Mesenchymal stem cell (in vitro differentiated cells and primary cell): ENCODE data around the gene ATP10A.
"Not testable (repeated sequence)": the region's sequence is repeated elsewhere in the genome, so short reads cannot be mapped to it uniquely, and the experiment has no call there.

ENCODE experiments used
- DNase-seq: peaks from one replicate; pipeline ENCODE4 v3.0.0-alpha.2; 2013
- H2AFZ ChIP-seq: one replicate; pipeline ENCODE4 v1.6.1; 2013; ENCODE audit warnings: low read depth, mild to moderate bottlenecking, control low read depth, inconsistent platforms, low read length, moderate library complexity
- H2AK5ac ChIP-seq: 2 replicates; pipeline ENCODE4 v1.6.1; 2013; ENCODE audit warnings: low read length, moderate library complexity, mild to moderate bottlenecking, inconsistent platforms; ENCODE audit not compliant: severe bottlenecking
- H2BK120ac ChIP-seq: one replicate; pipeline ENCODE4 v1.6.1; 2013; ENCODE audit warnings: low read depth, mild to moderate bottlenecking, inconsistent platforms, low read length, moderate library complexity
- H2BK12ac ChIP-seq, 2 experiments: one replicate each; pipeline ENCODE4 v1.6.1; 2013; ENCODE audit warnings: inconsistent platforms in 2 of 2, low read length in 2 of 2, mild to moderate bottlenecking in 2 of 2, moderate library complexity in 2 of 2, control low read depth in 1 of 2
- H2BK15ac ChIP-seq: one replicate; pipeline ENCODE4 v1.6.1; 2013; ENCODE audit warnings: mild to moderate bottlenecking, low read depth, inconsistent platforms; ENCODE audit not compliant: poor library complexity, severe bottlenecking
- H2BK5ac ChIP-seq: 2 replicates; pipeline ENCODE4 v1.6.1; 2013; ENCODE audit warnings: low read depth, mild to moderate bottlenecking, low read length, control low read depth, inconsistent platforms; ENCODE audit not compliant: poor library complexity, severe bottlenecking
- H3K14ac ChIP-seq, 2 experiments: one replicate each; pipeline ENCODE4 v1.6.1; 2013; ENCODE audit warnings: inconsistent platforms in 2 of 2, low read length in 2 of 2, control low read depth in 1 of 2, mild to moderate bottlenecking in 1 of 2, moderate library complexity in 1 of 2
- H3K18ac ChIP-seq, 2 experiments: one replicate each; pipeline ENCODE4 v1.6.1; 2013; ENCODE audit warnings: inconsistent platforms in 2 of 2, low read length in 2 of 2, control low read depth in 1 of 2, low read depth in 1 of 2, mild to moderate bottlenecking in 1 of 2
- H3K23ac ChIP-seq, 2 experiments: one replicate each; pipeline ENCODE4 v1.6.1; 2013; ENCODE audit warnings: inconsistent platforms in 2 of 2, low read length in 2 of 2, mild to moderate bottlenecking in 2 of 2, moderate library complexity in 2 of 2, control low read depth in 1 of 2
- H3K27ac ChIP-seq: 2 replicates; pipeline ENCODE4 v1.5.1; 2013; ENCODE audit warnings: mild to moderate bottlenecking, moderate library complexity, low read length, control low read depth, inconsistent platforms; ENCODE audit not compliant: poor library complexity, severe bottlenecking
- H3K27me3 ChIP-seq, 2 experiments: 2 replicates each; pipeline versions ENCODE4 v1.6.1 to v1.7.0; 2013; ENCODE audit warnings: low read length in 2 of 2, mild to moderate bottlenecking in 2 of 2, moderate library complexity in 2 of 2, control low read depth in 1 of 2, inconsistent platforms in 1 of 2; ENCODE audit not compliant: control insufficient read depth in 1 of 2, insufficient read depth in 1 of 2
- H3K36me3 ChIP-seq, 2 experiments: 2 replicates each; pipeline versions ENCODE4 v1.6.1 to v1.7.0; 2013; ENCODE audit warnings: low read length in 2 of 2, control low read depth in 1 of 2, inconsistent platforms in 1 of 2, low read depth in 1 of 2, mild to moderate bottlenecking in 1 of 2; ENCODE audit not compliant: insufficient read depth in 2 of 2, control insufficient read depth in 1 of 2
- H3K4ac ChIP-seq, 2 experiments: one replicate each; pipeline ENCODE4 v1.6.1; 2013; ENCODE audit warnings: inconsistent platforms in 2 of 2, low read length in 2 of 2, mild to moderate bottlenecking in 2 of 2, moderate library complexity in 2 of 2, control low read depth in 1 of 2, low read depth in 1 of 2
- H3K4me1 ChIP-seq: 2 replicates; pipeline ENCODE4 v1.6.1; 2013; ENCODE audit warnings: low read depth, low read length, control low read depth; ENCODE audit not compliant: control insufficient read depth, insufficient read depth
- H3K4me2 ChIP-seq: 2 replicates; pipeline ENCODE4 v1.6.1; 2013; ENCODE audit warnings: low read length, mild to moderate bottlenecking, inconsistent platforms; ENCODE audit not compliant: poor library complexity, severe bottlenecking
- H3K4me3 ChIP-seq, 2 experiments: 2 replicates each; pipeline versions ENCODE4 v1.5.1 to v1.7.0; 2013; ENCODE audit warnings: low read length in 2 of 2, mild to moderate bottlenecking in 2 of 2, control low read depth in 1 of 2, low read depth in 1 of 2; ENCODE audit not compliant: insufficient read depth in 1 of 2
- H3K79me1 ChIP-seq: replicated peaks from 2 replicates; pipeline ENCODE4 v1.6.1; 2013; ENCODE audit warnings: mild to moderate bottlenecking, control low read depth, low read length, inconsistent platforms; ENCODE audit not compliant: poor library complexity, severe bottlenecking
- H3K9ac ChIP-seq: 2 replicates; pipeline ENCODE4 v1.7.0; 2013; ENCODE audit warnings: mild to moderate bottlenecking, low read length, moderate library complexity
- H3K9me3 ChIP-seq: 2 replicates; pipeline ENCODE4 v1.7.0; 2013; ENCODE audit warnings: mild to moderate bottlenecking, low read length; ENCODE audit not compliant: control insufficient read depth
- H4K8ac ChIP-seq: one replicate; pipeline ENCODE4 v1.6.1; 2013; ENCODE audit warnings: inconsistent platforms, mild to moderate bottlenecking, low read length, moderate library complexity
- H4K91ac ChIP-seq: one replicate; pipeline ENCODE4 v1.6.1; 2013; ENCODE audit warnings: mild to moderate bottlenecking, low read length, inconsistent platforms
- WGBS: methylation state at CpG from one replicate; pipeline ENCODE4 v1.1.7; 2013; ENCODE audit warnings: mixed read lengths; 5-methylcytosine and 5-hydroxymethylcytosine counted together

The ATP10A gene

GRCh38 chr15:25884370-25884769 is 21.2 kb upstream of the ATP10A start:
- H3K79me1 ChIP-seq: no peaks in the 10 kb centered on the region
- H3K4me2 ChIP-seq: no peak overlapping the region
- H2AK5ac ChIP-seq: peak overlapping the region; percentile 99
- no peak for DNase-seq
- H3K18ac ChIP-seq: no peak overlapping the region
- H3K9me3 ChIP-seq: no peaks in the 10 kb centered on the region
- no peak overlapping the region for H4K91ac ChIP-seq
- H2BK5ac ChIP-seq: peak overlapping the region; percentile 95
- no peak overlapping the region for H4K8ac ChIP-seq
- WGBS: 54% methylated on average over 5 of the region's 5 CpGs
- no peak overlapping the region for H3K4me3 ChIP-seq
- H3K4ac ChIP-seq: no peak overlapping the region
- peaks cover 12% of the 10 kb centered on the region for H3K4me1 ChIP-seq
- no peak overlapping the region for H2AFZ ChIP-seq
- no peak overlapping the region for H3K14ac ChIP-seq
- H2BK12ac ChIP-seq: no peak overlapping the region
- H3K27me3 ChIP-seq: peaks cover 0 to 11% of the 10 kb centered on the region in 2 experiments
- H3K23ac ChIP-seq: no peak overlapping the region
- no peak overlapping the region for H2BK15ac ChIP-seq
- H2BK120ac ChIP-seq: no peak overlapping the region
- H3K27ac ChIP-seq: peak overlapping the region; percentile 99
- H3K36me3 ChIP-seq: no peaks in the 10 kb centered on the region
- H3K9ac ChIP-seq: no peak overlapping the region

GRCh38 chr15:25883463-25884259 is 20.5 kb upstream of the ATP10A start:
- Histone ChIP-seq H3K36me3 (no peaks in the 10 kb centered on the region), H4K91ac (no peak overlapping the region), H3K9ac (no peak overlapping the region), H3K4me3 (no peak overlapping the region), H2AFZ (no peak overlapping the region), H3K4me1 (peaks cover 12% of the 10 kb centered on the region), H3K9me3 (no peaks in the 10 kb centered on the region), H2BK5ac (no peak overlapping the region), H3K79me1 (no peaks in the 10 kb centered on the region), H3K23ac (no peak overlapping the region), H3K4me2 (no peak overlapping the region), H2AK5ac (peak overlapping the region; percentile 75), H3K27me3 (peaks cover 0 to 11% of the 10 kb centered on the region in 2 experiments), H3K27ac (peak overlapping the region; percentile 99), H2BK12ac (no peak overlapping the region), H2BK120ac (no peak overlapping the region), H2BK15ac (no peak overlapping the region), H4K8ac (no peak overlapping the region), H3K14ac (no peak overlapping the region), H3K4ac (no peak overlapping the region), H3K18ac (no peak overlapping the region)
- WGBS: 96% methylated on average over 5 of the region's 6 CpGs
- no peak for DNase-seq

GRCh38 chr15:25882466-25882865 is 19.3 kb upstream of the ATP10A start:
- no peaks in the 10 kb centered on the region for H3K36me3 ChIP-seq

DNA sequence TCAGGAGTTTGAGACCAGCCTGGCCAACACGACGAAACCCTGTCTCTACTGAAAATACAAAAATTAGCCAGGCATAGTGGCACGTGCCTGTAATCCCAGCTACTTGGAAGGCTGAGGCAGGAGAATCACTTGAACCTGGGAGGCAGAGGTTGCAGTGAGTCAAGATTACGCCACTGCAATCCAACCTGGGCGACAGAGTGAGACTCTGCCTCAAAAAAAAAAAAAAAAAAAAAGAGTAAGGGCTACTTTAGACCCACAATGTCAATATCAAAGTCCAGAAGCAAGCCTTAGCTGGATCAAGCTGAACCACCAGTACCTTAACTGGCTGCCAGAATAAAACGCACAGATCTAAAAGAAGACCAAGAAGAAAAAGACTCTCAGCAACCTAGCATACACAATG is 17.8 kb upstream of the ATP10A start:
- not testable (repeated sequence) for H3K4ac ChIP-seq, H3K18ac ChIP-seq, H3K27ac ChIP-seq, H2BK12ac ChIP-seq, H3K9ac ChIP-seq, H2BK15ac ChIP-seq, H2BK120ac ChIP-seq, H3K14ac ChIP-seq, H2AK5ac ChIP-seq, H3K79me1 ChIP-seq, H3K23ac ChIP-seq, H3K27me3 ChIP-seq, H2AFZ ChIP-seq, H3K4me2 ChIP-seq, H4K91ac ChIP-seq, H3K36me3 ChIP-seq, DNase-seq, H2BK5ac ChIP-seq, H3K4me3 ChIP-seq, H3K9me3 ChIP-seq, H4K8ac ChIP-seq
- 48% methylated on average over 4 of the region's 6 CpGs for WGBS
- peaks cover 14% of the 10 kb centered on the region for H3K4me1 ChIP-seq

More at GRCh38 chr15:25882466-25882865, 19.3 kb upstream of the ATP10A start:
- Histone ChIP-seq H2BK120ac (no peak overlapping the region), H3K18ac (no peak overlapping the region), H3K27ac (peak overlapping the region; percentile 97), H2AK5ac (peak overlapping the region; percentile 94), H3K27me3 (peaks cover 0 to 8% of the 10 kb centered on the region in 2 experiments), H4K91ac (no peak overlapping the region), H2AFZ (no peak overlapping the region), H2BK5ac (peak overlapping the region; percentile 98), H3K23ac (no peak overlapping the region), H2BK15ac (no peak overlapping the region), H3K4me3 (no peak overlapping the region), H4K8ac (no peak overlapping the region), H3K9me3 (no peaks in the 10 kb centered on the region), H3K4me2 (no peak overlapping the region), H3K14ac (no peak overlapping the region), H3K9ac (no peak overlapping the region), H3K79me1 (no peaks in the 10 kb centered on the region), H2BK12ac (no peak overlapping the region), H3K4me1 (peaks cover 12% of the 10 kb centered on the region), H3K4ac (no peak overlapping the region)
- DNase-seq: no peak
- 100% methylated on average over 1 of the region's 2 CpGs for WGBS
